Measurements from ENCODE around the gene SHC2. TPM values are rescaled to one million over a fixed set of nuclear protein-coding genes. Genes with fewer than 3 reads are reported as not detected.
A peak's percentile ranks its signal among the peaks of the same experiment; 100 is the strongest.

The SHC2 gene
- total and polyA plus RNA-seq, 2 of the 13 experiments (the other 11 are each of a cell fraction or from before 2014, with no cell fraction given): 9.0 to 18.3 TPM

- TF ChIP-seq GMEB2 (CRISPR knock-in tag; IDR thresholded peaks at IDR 0.05; ENCODE audit: low read depth): no peak
- TF ChIP-seq MZF1 (CRISPR knock-in tag; IDR thresholded peaks at IDR 0.05; ENCODE audit: borderline replicate concordance): peak; percentile 55; the same call in 1 of the 2 replicates
- no peak for TF ChIP-seq ZNF749 (CRISPR knock-in tag; IDR thresholded peaks at IDR 0.05; ENCODE audit: borderline replicate concordance)
- peak; percentile 53 for TF ChIP-seq FOXP4 (CRISPR knock-in tag; IDR thresholded peaks at IDR 0.05)
- TF ChIP-seq ZBTB1 (CRISPR knock-in tag; IDR thresholded peaks at IDR 0.05; ENCODE audit: borderline replicate concordance): no peak
- TF ChIP-seq PRDM15 (CRISPR knock-in tag; IDR thresholded peaks at IDR 0.05): 0 out of 2 replicates have a peak, but pooled peaks have one; percentile 13
- TF ChIP-seq SIN3A (IDR thresholded peaks at IDR 0.05; ENCODE audit: borderline replicate concordance, low read depth, low read length): peak; percentile 46; the same call in 1 of the 2 replicates
- no peak for TF ChIP-seq POLR2AphosphoS2 (IDR thresholded peaks at IDR 0.05; ENCODE audit: low read depth, low read length)
- no peak for TF ChIP-seq PHB2 (IDR thresholded peaks at IDR 0.05; ENCODE audit: partially characterized antibody)
- TF ChIP-seq KLF9 (CRISPR knock-in tag; IDR thresholded peaks at IDR 0.05; ENCODE audit: low read depth): no peak
- no peak for TF ChIP-seq ZBTB43 (CRISPR knock-in tag; conservative IDR thresholded peaks at IDR 0.05)
- TF ChIP-seq MTA3 (CRISPR knock-in tag; IDR thresholded peaks at IDR 0.05): no peak
- TF ChIP-seq CSRNP2 (CRISPR knock-in tag; conservative IDR thresholded peaks at IDR 0.05; ENCODE audit: low read depth): no peak
- TF ChIP-seq NR2F1 (CRISPR knock-in tag; IDR thresholded peaks at IDR 0.05): no peak
- TF ChIP-seq NFIB (CRISPR knock-in tag; IDR thresholded peaks at IDR 0.05; ENCODE audit: borderline replicate concordance): no peak
- TF ChIP-seq POLR2A (IDR thresholded peaks at IDR 0.05; ENCODE audit: insufficient read depth in 1 of 2, low read depth in 2 of 2, low read length in 2 of 2): peak; percentile 39 to 44; a peak in 1 of 4 replicates
- TF ChIP-seq CCAR2 (optimal IDR thresholded peaks at IDR 0.05; ENCODE audit: low read depth, low read length): no peak
- peak; percentile 82 for TF ChIP-seq ETV5 (CRISPR knock-in tag; IDR thresholded peaks at IDR 0.05; ENCODE audit: borderline replicate concordance)
Measured at GRCh38 chr19:506404-507285, 45.8 kb upstream of the SHC2 start (continued).
